ENCODE results near the gene LAMA4.

GRCh38 chr6:112215488-112216284 is 38.7 kb downstream of the LAMA4 start:
- TF ChIP-seq EGR1 (IDR thresholded peaks at IDR 0.05) = no peak
- TF ChIP-seq EP300 (IDR thresholded peaks at IDR 0.05; ENCODE audit: borderline replicate concordance) = no peak
- no peak for TF ChIP-seq CEBPB (IDR thresholded peaks at IDR 0.05)
- TF ChIP-seq YY1 (IDR thresholded peaks at IDR 0.05; ENCODE audit: low read depth) = no peak
- TF ChIP-seq, protein P1, sequence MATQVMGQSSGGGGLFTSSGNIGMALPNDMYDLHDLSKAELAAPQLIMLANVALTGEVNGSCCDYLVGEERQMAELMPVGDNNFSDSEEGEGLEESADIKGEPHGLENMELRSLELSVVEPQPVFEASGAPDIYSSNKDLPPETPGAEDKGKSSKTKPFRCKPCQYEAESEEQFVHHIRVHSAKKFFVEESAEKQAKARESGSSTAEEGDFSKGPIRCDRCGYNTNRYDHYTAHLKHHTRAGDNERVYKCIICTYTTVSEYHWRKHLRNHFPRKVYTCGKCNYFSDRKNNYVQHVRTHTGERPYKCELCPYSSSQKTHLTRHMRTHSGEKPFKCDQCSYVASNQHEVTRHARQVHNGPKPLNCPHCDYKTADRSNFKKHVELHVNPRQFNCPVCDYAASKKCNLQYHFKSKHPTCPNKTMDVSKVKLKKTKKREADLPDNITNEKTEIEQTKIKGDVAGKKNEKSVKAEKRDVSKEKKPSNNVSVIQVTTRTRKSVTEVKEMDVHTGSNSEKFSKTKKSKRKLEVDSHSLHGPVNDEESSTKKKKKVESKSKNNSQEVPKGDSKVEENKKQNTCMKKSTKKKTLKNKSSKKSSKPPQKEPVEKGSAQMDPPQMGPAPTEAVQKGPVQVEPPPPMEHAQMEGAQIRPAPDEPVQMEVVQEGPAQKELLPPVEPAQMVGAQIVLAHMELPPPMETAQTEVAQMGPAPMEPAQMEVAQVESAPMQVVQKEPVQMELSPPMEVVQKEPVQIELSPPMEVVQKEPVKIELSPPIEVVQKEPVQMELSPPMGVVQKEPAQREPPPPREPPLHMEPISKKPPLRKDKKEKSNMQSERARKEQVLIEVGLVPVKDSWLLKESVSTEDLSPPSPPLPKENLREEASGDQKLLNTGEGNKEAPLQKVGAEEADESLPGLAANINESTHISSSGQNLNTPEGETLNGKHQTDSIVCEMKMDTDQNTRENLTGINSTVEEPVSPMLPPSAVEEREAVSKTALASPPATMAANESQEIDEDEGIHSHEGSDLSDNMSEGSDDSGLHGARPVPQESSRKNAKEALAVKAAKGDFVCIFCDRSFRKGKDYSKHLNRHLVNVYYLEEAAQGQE (IDR thresholded peaks at IDR 0.05; ENCODE audit: low read depth) = no peak
- no peak for TF ChIP-seq TAF1 (IDR thresholded peaks at IDR 0.05; ENCODE audit: low read depth)
- TF ChIP-seq RAD21 (IDR thresholded peaks at IDR 0.05; ENCODE audit: low read depth) = no peak
- TF ChIP-seq ZBTB7A (IDR thresholded peaks at IDR 0.05; ENCODE audit: low read depth) = no peak
- TF ChIP-seq CREB1 (IDR thresholded peaks at IDR 0.05; ENCODE audit: low read depth) = no peak
- TF ChIP-seq MAX (IDR thresholded peaks at IDR 0.05) = no peak
- TF ChIP-seq NFIC (IDR thresholded peaks at IDR 0.05) = no peak
